ENCODE measurements around the gene EPHB4. TPM values are rescaled to one million over a fixed set of nuclear protein-coding genes. Genes with fewer than 3 reads are reported as not detected.

The EPHB4 gene
- total and polyA plus RNA-seq, 2 of the 4 experiments (the other 2 are of a cell fraction), result 34.5 to 36.4 TPM

DNA sequence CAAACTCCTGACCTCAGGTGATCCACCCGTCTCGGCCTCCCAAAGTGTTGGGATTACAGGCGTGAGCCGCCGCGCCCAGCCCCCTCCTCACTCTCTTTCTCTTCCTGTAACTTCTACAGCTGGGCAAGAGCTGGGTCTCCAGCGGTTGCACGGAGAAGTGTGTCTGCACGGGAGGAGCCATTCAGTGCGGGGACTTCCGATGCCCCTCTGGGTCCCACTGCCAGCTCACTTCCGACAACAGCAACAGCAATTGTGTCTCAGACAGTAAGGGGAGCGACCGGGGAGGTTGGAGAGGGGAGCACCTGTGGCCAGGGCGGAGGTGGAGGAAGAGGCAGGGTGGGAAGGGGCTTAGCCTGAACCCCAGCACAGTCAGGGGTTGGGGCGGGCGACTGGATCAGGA lies 41.4 kb downstream of the EPHB4 start:
- DNase-seq, result no peak
- POLR2A ChIA-PET (ENCODE audit: unreplicated experiment), result no interaction called here
- H2AK9ac ChIP-seq (replicated peaks; ENCODE audit: low read depth, low read length, poor library complexity), result no peak overlapping the region
- H2AK5ac ChIP-seq (ENCODE audit: low read depth, low read length), result no peak overlapping the region
- H3K79me1 ChIP-seq (ENCODE audit: low read depth in 1 of 2, low read length in 2 of 2), result no peaks in the 10 kb centered on the region
- no peak overlapping the region for H3K56ac ChIP-seq (ENCODE audit: extremely low read depth, insufficient read depth, low read length)
- WGBS, 2 experiments (ENCODE audit: extremely low coverage in 2 of 2, insufficient read length in 1 of 2), result 43% methylated on average over 9 of the region's 17 CpGs; no CpG with 5 or more reads in 1 of the 2 experiments
- CTCF ChIA-PET, result no interaction called here
- in situ Hi-C loops (cut with MboI; ENCODE audit: low sequenced_read_pairs) (no loop called here), intact Hi-C loops (cut with micrococcal nuclease) (no loop called here), dilution Hi-C loops (cut with HindIII; ENCODE audit: low sequenced_read_pairs, unreplicated experiment) (no loop called here)
- H4K8ac ChIP-seq (ENCODE audit: low read depth in 2 of 2, low read length in 2 of 2), result no peak overlapping the region
- peaks cover 27% of the 10 kb centered on the region for H3K27me3 ChIP-seq (ENCODE audit: control insufficient read depth, insufficient read depth, low read length)
- H3K36me3 ChIP-seq (ENCODE audit: control insufficient read depth, insufficient read depth, low read length), result no peaks in the 10 kb centered on the region
- H4K91ac ChIP-seq (ENCODE audit: insufficient read depth, low read depth, low read length), result no peak overlapping the region
- no peak for ATAC-seq (ENCODE audit: low read depth)
- no peak overlapping the region for H3K18ac ChIP-seq (ENCODE audit: low read depth, low read length)
- no peak overlapping the region for H2BK120ac ChIP-seq (ENCODE audit: low read depth, low read length)
- no peaks in the 10 kb centered on the region for H3K4me1 ChIP-seq (ENCODE audit: control insufficient read depth, insufficient read depth, low read length)
- TF ChIP-seq RAD21 (IDR thresholded peaks at IDR 0.05; ENCODE audit: low read length), result no peak
- TF ChIP-seq, protein P1, sequence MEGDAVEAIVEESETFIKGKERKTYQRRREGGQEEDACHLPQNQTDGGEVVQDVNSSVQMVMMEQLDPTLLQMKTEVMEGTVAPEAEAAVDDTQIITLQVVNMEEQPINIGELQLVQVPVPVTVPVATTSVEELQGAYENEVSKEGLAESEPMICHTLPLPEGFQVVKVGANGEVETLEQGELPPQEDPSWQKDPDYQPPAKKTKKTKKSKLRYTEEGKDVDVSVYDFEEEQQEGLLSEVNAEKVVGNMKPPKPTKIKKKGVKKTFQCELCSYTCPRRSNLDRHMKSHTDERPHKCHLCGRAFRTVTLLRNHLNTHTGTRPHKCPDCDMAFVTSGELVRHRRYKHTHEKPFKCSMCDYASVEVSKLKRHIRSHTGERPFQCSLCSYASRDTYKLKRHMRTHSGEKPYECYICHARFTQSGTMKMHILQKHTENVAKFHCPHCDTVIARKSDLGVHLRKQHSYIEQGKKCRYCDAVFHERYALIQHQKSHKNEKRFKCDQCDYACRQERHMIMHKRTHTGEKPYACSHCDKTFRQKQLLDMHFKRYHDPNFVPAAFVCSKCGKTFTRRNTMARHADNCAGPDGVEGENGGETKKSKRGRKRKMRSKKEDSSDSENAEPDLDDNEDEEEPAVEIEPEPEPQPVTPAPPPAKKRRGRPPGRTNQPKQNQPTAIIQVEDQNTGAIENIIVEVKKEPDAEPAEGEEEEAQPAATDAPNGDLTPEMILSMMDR (conservative IDR thresholded peaks at IDR 0.05; ENCODE audit: low read depth, low read length), result no peak
- no peak for TF ChIP-seq NFE2L2 (IDR thresholded peaks at IDR 0.05; ENCODE audit: low read depth, low read length)
- TF ChIP-seq MAFK (IDR thresholded peaks at IDR 0.05; ENCODE audit: low read depth, low read length), result no peak
- no peak for TF ChIP-seq FOS (IDR thresholded peaks at IDR 0.05; ENCODE audit: low read depth, low read length)
- TF ChIP-seq, protein P2, sequence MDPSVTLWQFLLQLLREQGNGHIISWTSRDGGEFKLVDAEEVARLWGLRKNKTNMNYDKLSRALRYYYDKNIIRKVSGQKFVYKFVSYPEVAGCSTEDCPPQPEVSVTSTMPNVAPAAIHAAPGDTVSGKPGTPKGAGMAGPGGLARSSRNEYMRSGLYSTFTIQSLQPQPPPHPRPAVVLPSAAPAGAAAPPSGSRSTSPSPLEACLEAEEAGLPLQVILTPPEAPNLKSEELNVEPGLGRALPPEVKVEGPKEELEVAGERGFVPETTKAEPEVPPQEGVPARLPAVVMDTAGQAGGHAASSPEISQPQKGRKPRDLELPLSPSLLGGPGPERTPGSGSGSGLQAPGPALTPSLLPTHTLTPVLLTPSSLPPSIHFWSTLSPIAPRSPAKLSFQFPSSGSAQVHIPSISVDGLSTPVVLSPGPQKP (IDR thresholded peaks at IDR 0.05; ENCODE audit: borderline replicate concordance, low read depth, low read length), result no peak
- TF ChIP-seq, protein P3, sequence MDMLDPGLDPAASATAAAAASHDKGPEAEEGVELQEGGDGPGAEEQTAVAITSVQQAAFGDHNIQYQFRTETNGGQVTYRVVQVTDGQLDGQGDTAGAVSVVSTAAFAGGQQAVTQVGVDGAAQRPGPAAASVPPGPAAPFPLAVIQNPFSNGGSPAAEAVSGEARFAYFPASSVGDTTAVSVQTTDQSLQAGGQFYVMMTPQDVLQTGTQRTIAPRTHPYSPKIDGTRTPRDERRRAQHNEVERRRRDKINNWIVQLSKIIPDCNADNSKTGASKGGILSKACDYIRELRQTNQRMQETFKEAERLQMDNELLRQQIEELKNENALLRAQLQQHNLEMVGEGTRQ (IDR thresholded peaks at IDR 0.05; ENCODE audit: low read depth, low read length), result no peak
- TF ChIP-seq MAZ (IDR thresholded peaks at IDR 0.05; ENCODE audit: borderline replicate concordance, low read depth, low read length), result no peak
- TF ChIP-seq POLR2A (IDR thresholded peaks at IDR 0.05; ENCODE audit: low read depth, low read length), result no peak
- no peak for TF ChIP-seq CHD1 (IDR thresholded peaks at IDR 0.05; ENCODE audit: low read depth, low read length)
- no peak for TF ChIP-seq BHLHE40 (IDR thresholded peaks at IDR 0.05; ENCODE audit: low read depth, low read length)
- no peak for TF ChIP-seq RCOR1 (IDR thresholded peaks at IDR 0.05; ENCODE audit: insufficient replicate concordance, low read length)
- no peak for TF ChIP-seq SMC3 (IDR thresholded peaks at IDR 0.05; ENCODE audit: low read depth, low read length)
- no peak for TF ChIP-seq CEBPB (IDR thresholded peaks at IDR 0.05; ENCODE audit: low read depth, low read length)
- no peak for TF ChIP-seq MXI1 (IDR thresholded peaks at IDR 0.05; ENCODE audit: borderline replicate concordance, low read depth, low read length)
- TF ChIP-seq RFX5 (IDR thresholded peaks at IDR 0.05; ENCODE audit: low read depth, low read length), result no peak
- H2BK15ac ChIP-seq (ENCODE audit: low read depth, low read length), result no peak overlapping the region
- no peak overlapping the region for H3K4ac ChIP-seq (ENCODE audit: low read depth, low read length)
- no peak overlapping the region for H4K5ac ChIP-seq (ENCODE audit: low read depth, low read length)
- no peak overlapping the region for H3K4me3 ChIP-seq (ENCODE audit: insufficient read depth, low read depth, low read length)
- BruUV-seq (replicated peaks), result no TSS peak
- H2BK5ac ChIP-seq (ENCODE audit: low read depth, low read length, poor library complexity, severe bottlenecking), result no peak overlapping the region
- H3K27ac ChIP-seq (ENCODE audit: insufficient read depth, low read length), result no peak overlapping the region
- H2BK20ac ChIP-seq (ENCODE audit: low read depth, low read length), result no peak overlapping the region
- no peak overlapping the region for H3K9ac ChIP-seq (ENCODE audit: low read depth, low read length)
- no peak overlapping the region for H3K14ac ChIP-seq (replicated peaks; ENCODE audit: low read depth, low read length)
- H3K9me3 ChIP-seq (ENCODE audit: control insufficient read depth, insufficient read depth, low read length), result peaks cover 2% of the 10 kb centered on the region
- no peak overlapping the region for H3K23ac ChIP-seq (ENCODE audit: low read depth, low read length)
- no peaks in the 10 kb centered on the region for H3K9me1 ChIP-seq (ENCODE audit: insufficient read depth, low read length)
- H2AFZ ChIP-seq (replicated peaks; ENCODE audit: low read length, poor library complexity), result peak overlapping the region; percentile 23
- H3K4me2 ChIP-seq (ENCODE audit: low read depth, low read length), result no peak overlapping the region
- H4K20me1 ChIP-seq (ENCODE audit: insufficient read depth, low read length), result no peaks in the 10 kb centered on the region

Data from IMR-90 (cell line).